HG02763 (cell line): ENCODE results near the gene DEGS2.
"Not testable (repeated sequence)": the region's sequence is repeated elsewhere in the genome, so short reads cannot be mapped to it uniquely, and the experiment has no call there.

ENCODE experiments used
- ATAC-seq: cut with Tn5 transposase; IDR thresholded peaks from one replicate; pipeline ENCODE4 v1.9.1; 2021; ENCODE audit warnings: mild to moderate bottlenecking, moderate library complexity; ENCODE audit not compliant: unreplicated experiment

DEGS2 gene

DNA sequence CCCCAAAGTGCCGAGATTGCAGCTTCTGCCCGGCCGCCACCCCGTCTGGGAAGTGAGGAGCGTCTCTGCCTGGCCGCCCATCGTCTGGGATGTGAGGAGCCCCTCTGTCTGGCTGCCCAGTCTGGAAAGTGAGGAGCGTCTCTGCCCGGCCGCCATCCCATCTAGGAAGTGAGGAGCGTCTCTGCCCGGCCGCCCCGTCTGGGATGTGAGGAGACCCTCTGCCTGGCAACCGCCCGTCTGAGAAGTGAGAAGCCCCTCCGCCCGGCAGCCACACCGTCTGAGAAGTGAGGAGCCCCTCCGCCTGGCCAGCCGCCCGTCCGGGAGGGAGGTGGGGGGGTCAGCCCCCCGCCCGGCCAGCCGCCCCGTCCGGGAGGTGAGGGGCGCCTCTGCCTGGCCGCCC lies 21.2 kb upstream of the DEGS2 start:
- not testable (repeated sequence) for ATAC-seq

DNA sequence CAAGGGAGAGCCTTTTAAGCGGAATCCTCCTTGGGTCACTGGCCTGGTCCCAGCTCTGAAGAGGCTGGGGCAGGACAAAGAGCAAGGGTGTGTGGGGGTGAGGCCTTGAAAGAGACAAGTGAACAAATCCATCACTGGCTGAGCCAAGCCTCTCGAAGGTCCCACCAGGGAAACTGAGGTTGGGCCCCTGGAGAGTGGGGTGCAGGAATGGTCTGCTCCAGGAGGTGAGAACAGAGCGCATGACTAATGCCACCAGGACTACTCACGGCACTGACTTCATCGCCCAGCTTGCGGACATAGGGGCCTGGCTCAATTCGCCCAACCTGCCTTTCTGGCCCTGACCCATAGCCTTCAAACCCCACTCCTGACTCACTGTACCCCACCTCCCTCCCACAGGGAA lies 19.2 kb upstream of the DEGS2 start:
- no peak for ATAC-seq

DNA sequence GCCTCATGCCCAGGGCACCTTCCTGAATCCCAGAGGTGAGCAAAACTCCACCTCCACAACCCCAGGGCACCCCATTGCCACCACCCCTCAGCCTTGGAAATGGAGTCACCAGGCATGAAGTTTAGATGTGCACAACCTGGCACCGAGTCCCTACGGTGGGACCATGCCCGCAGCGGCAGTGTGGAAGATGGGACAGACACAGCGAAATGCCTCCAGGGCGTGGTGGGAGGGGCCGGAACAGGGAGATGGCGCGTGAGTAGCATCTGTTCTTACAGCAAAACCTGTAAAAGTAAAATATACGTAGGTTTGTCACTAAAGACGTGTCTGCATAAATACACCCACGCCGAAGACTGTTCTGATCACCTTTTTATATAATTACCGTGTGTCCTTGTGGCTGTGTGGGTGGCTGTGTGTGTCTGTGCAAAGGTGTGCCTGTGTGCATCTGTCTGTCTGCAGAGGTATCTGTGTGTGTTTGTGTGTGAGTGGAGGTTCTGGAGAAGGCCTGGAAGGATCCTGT lies 17.4 kb upstream of the DEGS2 start:
- no peak for ATAC-seq

DNA sequence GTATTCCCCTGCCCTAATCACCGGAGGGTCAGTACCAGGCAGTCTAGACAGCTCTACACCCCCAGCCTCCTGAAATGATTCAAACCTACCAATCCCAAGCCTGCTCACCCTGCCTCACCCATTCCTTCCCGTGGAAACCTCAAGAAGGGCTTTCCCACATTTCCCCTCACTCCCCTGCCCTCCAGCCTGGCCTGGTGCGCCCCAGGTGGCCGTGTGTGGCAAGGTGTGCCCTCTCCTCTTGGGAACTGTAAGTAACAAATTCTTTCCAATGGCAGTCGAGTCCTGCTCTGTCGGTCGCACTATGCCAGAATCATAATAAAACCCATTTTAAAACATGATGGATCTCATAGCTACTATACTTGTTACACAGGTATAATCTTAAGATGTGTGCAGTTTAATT lies 13.9 kb upstream of the DEGS2 start:
- no peak for ATAC-seq

DNA sequence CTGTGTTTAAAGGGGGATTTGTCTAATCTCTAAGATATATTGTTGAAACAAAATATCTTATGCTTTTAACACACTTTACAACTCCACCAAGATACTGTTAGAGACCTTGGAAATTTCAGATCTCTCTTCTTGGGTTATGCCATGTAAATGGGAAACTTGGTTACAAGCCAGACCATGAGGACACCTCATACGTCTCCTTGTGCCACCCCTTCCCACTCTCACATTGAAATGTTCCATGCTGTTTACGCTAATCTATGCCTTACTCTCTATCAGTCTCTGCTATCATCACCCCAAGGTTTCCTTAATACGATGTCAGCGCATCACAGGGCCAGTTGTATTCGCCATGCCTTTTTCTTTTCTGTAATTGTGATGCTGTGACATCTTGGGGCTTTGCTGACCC lies 13.4 kb upstream of the DEGS2 start:
- ATAC-seq = no peak

DNA sequence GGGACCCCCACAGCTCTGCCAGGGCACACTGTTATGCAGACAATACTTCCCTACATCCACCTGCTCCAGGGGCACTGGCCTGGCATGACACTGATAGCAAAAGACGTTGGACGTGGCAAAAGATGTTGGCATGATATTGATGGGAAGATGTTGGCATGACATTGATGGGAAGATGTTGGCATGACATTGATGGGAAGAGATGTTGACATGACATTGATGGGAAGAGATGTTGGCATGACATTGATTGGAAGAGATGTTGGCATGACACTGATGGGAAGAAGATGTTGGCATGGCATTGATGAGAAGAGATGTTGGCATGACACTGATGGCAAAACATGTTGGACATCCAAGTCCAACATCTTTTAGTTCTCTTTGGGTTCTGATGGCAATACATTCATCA lies 11.4 kb upstream of the DEGS2 start:
- no peak for ATAC-seq

DNA sequence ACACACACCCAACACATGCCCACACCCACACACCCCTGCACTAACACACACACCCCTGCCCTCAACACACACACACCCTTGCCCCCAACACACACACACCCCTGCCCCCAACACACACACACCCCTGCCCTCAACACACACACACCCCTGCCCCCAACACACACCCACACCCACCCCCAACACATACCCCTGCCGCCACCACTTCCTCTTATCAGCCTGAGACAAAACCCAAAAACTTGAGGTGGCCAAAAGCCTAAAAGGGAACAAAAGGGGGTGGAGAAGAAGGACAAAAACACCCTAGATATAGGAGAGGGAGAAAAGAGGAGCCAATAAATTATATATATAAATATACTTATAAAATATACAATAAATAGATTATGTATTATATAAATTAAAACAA lies 9.1 kb upstream of the DEGS2 start:
- ATAC-seq = no peak

DNA sequence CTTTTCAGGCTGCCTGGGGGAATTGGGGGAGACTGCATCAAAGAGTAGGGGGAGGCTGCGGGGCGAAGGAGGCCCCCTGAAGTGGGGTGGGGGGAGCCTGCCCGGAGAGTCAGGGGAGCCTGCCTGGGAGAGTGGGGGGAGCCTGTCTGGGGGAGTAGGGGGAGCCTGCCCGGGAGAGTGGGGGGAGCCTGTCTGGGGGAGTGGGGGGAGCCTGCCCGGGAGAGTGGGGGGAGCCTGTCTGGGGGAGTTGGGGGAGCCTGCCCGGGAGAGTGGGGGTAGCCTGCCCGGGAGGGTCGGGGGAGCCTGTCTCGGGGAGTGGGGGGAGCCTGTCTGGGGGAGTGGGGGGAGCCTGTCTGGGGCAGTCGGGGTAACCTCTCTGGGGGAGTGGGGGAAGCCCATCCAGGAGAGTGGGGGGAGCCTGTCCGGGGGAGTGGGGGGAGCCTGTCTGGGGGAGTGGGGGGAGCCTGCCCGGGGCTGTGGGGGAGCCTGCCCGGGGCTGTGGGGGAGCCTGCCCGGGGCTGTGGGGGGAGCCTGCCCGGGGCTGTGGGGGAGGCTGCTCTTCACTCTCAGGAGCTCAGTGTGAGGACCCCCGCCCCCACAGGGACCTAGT lies 6.5 kb upstream of the DEGS2 start:
- no peak for ATAC-seq

DNA sequence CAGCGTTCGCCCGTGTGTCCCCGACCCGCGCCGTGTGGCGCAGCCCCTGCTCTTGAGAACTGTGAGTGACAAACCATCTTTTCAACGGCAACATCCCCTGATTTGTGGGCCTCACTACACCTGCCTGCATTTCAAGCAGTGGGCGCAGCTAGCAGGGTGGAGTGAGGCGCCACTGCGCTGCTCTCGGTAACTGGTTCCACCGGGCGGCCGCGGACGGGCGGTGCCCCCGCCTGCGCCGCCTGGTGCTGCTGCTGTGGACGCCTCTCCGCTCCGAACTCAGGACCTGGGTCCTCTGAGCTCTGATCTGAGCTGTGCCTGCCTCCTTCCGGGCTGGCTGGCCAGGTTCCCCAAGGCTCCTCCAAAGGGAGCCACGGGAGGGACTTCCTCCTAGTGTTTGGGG lies 5.9 kb upstream of the DEGS2 start:
- ATAC-seq = no peak

DNA sequence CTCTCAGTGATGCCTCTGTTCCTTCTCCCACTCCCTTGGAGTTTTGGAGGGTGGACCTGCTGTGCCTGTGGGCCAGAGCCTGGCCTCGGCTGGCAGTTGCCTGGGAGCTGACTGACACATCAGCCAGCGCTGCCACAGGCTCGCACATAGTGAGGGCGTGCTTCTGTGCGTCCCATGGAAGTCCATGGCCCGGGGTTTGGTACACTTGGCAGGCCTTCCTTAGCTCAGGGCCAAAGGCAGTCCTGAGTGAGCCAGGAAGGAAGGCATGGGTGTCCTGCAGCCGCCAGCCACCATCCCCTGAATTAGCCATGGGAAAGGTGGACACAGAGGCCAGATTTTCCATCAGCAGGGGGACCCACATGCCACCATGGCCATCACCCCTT lies 1.1 kb upstream of the DEGS2 start:
- ATAC-seq = no peak

DNA sequence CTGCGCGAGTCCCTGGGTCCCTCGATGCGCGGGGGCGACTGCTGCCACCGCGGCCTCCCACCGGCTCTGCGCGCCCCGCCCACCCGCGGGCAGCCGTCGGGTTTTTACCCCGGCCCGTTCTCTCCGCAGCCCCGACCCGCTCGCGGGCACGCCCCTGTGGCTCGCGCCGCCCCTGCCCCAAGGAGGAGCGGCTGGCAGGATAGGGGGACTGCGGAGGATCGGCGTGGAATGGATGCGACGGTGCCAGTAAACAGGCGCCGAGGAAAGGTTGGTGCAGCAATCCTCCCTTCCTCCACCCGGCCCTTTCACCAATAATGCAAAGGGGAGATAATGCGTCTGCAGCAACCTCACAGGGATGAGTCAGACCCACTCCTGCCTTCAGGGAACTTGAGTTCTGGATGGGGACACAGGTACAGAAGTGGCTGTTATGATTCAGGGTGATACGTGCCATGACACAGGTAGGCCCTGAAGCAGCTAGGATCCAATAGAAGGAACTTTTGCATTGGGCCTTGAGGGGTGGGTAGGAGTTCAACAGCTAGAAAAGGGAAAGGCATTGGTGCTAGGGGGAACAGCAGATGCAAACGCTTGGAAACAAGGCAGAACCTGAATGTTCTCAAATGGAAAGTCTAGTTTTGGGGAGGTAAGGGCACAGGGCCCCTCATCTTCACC lies 554 bp upstream of the DEGS2 start:
- ATAC-seq = no peak

DNA sequence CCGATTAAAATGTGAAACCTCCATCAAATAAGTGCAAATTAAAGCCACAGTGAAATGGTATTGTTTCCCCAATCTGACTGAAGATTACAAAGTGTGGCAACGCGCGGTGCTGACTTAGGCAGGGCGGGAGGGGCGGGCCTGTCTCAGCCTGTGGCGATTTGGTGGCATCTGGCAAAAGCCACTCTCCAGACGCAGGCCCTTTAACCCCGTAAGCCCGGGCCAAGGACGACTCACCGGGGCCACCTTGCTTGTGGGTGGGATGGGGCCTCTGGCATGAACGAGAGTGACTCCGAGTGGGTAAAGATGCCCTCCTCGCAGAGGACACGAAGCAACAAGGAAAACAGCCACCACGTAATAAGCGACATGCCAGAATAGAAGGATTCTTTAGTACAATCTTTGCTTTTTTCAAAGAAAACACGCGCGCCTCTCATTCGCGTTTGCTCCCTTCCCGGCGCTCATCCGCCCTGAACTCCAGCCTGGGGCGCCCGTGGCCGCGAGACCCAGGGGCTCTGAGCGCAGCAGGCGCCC lies 815 bp downstream of the DEGS2 start:
- no peak for ATAC-seq

DNA sequence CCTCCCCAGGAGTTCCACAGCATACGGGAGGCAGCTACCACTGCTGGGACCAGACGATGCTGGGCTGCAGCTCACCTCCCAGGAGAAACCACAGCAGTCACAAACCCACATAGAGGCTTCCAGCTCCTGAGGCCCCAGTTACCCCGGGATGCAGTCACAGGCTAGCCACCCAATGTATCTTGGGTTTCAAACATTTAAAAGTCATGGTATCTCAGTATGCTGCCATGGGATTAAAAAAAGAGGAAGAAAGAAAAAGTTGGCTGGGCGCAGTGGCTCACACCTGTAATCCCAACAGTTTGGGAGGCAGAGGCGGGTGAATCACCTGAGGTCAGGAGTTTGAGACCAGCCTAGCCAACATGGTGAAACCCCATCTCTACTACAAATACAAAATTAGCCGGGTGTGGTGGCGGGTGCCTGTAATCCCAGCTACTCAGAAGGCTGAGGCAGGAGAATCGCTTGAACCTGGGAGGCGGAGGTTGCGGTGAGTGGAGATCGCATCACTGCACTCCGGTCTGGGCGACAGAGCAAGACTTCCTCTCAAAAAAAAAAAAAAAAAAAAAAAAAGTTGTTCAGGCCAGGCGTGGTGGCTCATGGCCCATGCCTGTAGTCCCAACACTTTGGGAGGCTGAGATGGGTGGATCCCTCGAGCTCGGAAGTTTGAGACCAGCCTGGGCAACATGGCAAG lies 1.8 kb downstream of the DEGS2 start:
- ATAC-seq = not testable (repeated sequence)

DNA sequence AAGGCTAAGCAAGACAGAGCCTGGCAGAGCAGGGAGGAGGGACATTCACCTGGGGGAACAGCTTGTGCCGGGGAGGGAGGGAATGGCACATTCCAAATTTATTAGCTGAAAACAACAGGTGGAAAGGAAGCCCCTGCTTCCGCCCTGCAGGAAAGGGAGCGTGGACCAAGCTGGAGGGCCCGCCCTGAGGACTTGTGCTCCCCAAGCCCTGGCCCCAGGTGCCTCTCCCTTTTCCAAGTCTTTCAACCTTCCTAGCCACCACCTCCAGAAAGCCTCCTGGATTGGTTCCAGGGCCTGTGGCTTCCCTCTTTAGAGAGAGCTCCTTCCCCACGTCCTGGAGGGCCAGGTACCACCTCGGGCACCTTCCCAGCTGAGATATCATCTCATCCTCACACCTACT lies 2.7 kb downstream of the DEGS2 start:
- ATAC-seq = no peak

DNA sequence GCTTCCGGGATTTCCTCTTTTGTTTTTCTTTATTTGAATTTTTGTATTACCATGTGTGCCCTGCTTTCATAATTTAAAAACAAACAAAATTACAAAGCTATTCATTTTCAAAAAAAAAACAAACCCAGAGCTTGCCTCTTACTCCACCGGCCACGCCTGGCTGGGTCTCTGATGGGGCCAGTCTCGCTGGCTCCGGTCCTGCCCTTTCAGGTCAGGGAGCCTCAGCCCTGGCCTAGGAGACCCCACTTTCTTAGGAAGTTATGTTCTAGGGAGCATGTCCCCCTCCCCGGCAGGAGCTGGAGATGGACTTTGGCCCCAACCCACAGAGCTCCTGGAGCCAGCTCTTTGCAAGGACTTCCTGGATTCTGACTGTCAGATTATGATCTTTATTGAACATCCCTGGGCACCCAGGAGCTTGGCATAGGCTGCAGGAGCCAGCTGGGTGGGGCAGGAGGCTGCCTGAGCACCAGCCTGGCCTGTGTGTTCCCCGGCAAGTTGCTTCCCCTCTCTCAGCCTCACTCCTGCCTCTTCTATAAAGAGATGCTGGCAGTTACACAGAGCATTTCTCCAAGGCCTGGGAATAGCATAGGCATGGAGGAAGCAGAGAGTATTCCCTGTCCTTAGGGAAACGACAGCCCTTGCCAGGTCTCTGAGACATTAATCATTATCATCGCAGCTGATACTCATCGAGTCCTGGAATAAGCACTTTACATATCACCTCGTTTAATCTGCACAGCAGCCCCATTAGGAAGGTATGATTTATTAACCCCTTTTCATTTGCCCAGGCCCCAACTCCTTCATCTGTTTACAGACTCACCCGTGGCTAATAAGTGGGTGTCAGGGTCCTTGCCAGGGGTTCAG lies 3.5 kb downstream of the DEGS2 start:
- ATAC-seq = no peak

DNA sequence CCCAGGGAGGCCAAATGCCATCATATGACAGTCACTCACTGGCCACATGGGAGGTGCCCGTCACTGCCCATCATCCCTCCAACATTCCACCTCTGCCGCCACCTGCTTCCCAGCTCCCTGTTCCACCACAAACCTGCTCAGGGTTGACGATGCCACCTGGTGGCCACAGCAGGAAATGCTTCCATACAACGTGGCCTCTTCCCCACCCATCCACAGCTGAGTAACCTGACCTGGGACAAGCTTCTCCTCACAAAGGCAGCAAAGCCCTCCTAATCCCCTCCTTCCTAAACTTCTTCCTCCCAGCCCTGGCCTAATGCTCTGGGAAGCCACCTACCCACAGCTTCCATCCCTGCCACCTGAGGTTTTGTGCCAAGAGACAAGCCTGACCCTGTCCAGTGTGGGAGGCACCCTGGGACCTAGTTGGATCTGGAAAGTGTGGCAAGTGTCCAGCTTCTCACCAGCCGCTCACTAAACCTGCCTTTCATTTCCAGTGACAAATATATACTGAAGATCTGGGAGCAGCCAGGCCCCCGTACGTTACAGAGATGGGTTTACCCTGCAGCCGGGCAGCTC lies 4.3 kb downstream of the DEGS2 start:
- ATAC-seq = no peak

DNA sequence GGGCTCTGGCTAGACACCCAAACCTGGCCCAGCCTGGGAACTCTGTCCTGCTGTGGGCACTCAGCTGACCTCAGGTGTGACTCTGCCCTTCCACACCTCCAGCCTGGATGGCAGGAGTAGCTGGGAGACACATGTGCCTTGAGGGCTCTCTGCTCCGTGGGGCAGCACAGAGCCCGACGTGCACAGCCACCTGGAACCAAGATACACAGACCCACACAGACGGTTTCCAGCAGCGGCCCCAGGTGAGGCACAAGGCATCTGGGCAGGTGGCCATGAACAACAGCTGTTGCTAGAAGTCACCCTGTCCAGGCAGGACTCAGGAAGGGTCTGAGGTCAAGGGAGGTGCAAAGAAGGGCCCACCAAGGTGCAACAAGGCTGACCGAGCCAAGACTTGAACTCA lies 5.9 kb downstream of the DEGS2 start:
- no peak for ATAC-seq

DNA sequence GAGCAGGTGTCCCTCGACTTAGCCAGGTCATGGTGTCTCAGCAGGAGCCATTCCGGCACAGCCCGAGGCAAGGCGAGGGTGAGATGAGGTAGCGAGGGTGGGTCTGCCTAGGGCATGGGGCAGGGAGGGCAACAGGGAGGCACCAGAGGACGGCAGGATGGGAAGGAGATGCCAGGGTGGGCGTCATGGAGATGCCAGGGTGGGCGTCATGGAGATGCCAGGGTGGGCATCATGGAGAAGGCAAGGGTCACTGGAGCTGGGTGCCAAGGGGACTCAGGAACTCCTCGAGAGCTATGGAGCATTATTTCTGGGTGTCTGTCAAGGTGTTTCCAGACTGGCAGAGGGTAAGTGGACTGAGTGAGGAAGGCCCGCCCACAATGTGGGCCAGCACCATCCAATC lies 7.4 kb downstream of the DEGS2 start:
- no peak for ATAC-seq

DNA sequence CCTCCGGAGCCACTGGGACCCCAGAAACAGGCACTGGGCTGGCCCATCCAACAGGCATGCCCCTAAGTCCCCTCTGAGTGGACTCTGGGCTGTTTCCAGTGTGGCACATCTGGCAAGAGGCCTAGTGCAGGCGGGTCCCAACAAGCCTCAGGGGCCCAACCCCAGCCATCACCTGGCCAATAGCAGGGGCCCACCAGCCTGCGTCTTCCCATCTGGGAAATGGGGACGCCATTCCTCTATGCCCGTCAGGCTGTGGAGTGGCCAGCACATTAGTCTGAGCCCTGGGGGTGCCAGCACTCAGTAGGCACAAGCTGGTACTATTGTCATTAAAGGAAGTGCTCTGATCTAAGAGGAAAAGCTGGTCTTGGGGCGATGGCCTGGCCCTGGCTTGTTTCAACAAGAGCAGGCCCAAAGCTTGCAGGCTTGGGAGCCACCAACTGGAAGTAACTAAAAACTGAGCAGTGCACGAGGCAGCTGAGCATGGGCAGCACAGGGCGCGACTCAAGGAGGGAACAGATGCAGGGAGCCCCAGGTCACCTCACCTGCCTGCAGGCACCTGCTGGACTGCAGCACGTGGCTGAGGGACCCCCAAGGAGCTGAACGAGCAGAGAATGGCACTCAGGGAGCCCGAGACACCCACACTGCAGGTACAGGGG lies 8.4 kb downstream of the DEGS2 start:
- ATAC-seq = no peak
